ENCODE results near the gene RIMS4. TPM values are rescaled to one million over a fixed set of nuclear protein-coding genes. Genes with fewer than 3 reads are reported as not detected.

Gene RIMS4
- total RNA-seq, 2 donors from 2014 or later = 1.0 to 61.9 TPM

GRCh38 chr20:44714701-44715498 is 95.4 kb downstream of the RIMS4 start, which contains the start of gene CCN5:
Gene CCN5 (plus strand): TSS chr20:44715369. CDS start chr20:44715391, 22 bp downstream.
- no peak within 1 kb of the TSS for H3K4me3 ChIP-seq
- DNase-seq (ENCODE audit: low spot score) = peak; percentile 80
- TF ChIP-seq POLR2AphosphoS5 (IDR thresholded peaks at IDR 0.05) (peak; percentile 29), POLR2A (IDR thresholded peaks at IDR 0.05) (no peak)
- WGBS = 43% methylated on average over 22 of the region's 28 CpGs
- H3K9me3 ChIP-seq = no peaks in the 10 kb centered on the region
- no peaks in the 10 kb centered on the region for H3K36me3 ChIP-seq
- H3K27me3 ChIP-seq (replicated peaks; ENCODE audit: insufficient read depth) = no peaks in the 10 kb centered on the region
- intact Hi-C loops (cut with DNase I) = no loop called here
- peaks cover 4% of the 10 kb centered on the region for H3K4me1 ChIP-seq (replicated peaks)
- H3K27ac ChIP-seq = peak within 1 kb of the TSS; percentile 28 to 60

- Histone ChIP-seq H3K27ac (peak overlapping the region; percentile 28 to 60), H3K4me3 (no peak overlapping the region), H3K27me3 (replicated peaks; ENCODE audit: insufficient read depth) (no peaks in the 10 kb centered on the region), H3K4me1 (replicated peaks) (peaks cover 4% of the 10 kb centered on the region), H3K36me3 (no peaks in the 10 kb centered on the region), H3K9me3 (no peaks in the 10 kb centered on the region)
- 33% methylated on average over 13 of the region's 13 CpGs for WGBS
- TF ChIP-seq POLR2AphosphoS5 (IDR thresholded peaks at IDR 0.05) (no peak), POLR2A (IDR thresholded peaks at IDR 0.05) (no peak), CTCF (IDR thresholded peaks at IDR 0.05) (no peak)
- DNase-seq (ENCODE audit: low spot score) = peak; percentile 41
- intact Hi-C loops (cut with DNase I) = no loop called here
Measured at GRCh38 chr20:44714102-44714700, 96.1 kb downstream of the RIMS4 start.

- intact Hi-C loops (cut with DNase I) = no loop called here
- no peak overlapping the region for H3K4me3 ChIP-seq
- no peaks in the 10 kb centered on the region for H3K9me3 ChIP-seq
- no peaks in the 10 kb centered on the region for H3K36me3 ChIP-seq
- TF ChIP-seq POLR2AphosphoS5 (IDR thresholded peaks at IDR 0.05) (no peak), POLR2A (IDR thresholded peaks at IDR 0.05) (no peak), CTCF (IDR thresholded peaks at IDR 0.05) (no peak)
- no peaks in the 10 kb centered on the region for H3K27me3 ChIP-seq (replicated peaks; ENCODE audit: insufficient read depth)
- no peak for DNase-seq (ENCODE audit: low spot score)
- peaks cover 4% of the 10 kb centered on the region for H3K4me1 ChIP-seq (replicated peaks)
- no peak overlapping the region for H3K27ac ChIP-seq
- WGBS = 77% methylated on average over 7 of the region's 8 CpGs
Measured at GRCh38 chr20:44711237-44711636, 99.1 kb downstream of the RIMS4 start.

- no peaks in the 10 kb centered on the region for H3K9me3 ChIP-seq
- no peaks in the 10 kb centered on the region for H3K27me3 ChIP-seq (replicated peaks; ENCODE audit: insufficient read depth)
- peaks cover 4% of the 10 kb centered on the region for H3K4me1 ChIP-seq (replicated peaks)
- 86% methylated on average over 9 of the region's 9 CpGs for WGBS
- H3K4me3 ChIP-seq = no peak overlapping the region
- intact Hi-C loops (cut with DNase I) = no loop called here
- no peaks in the 10 kb centered on the region for H3K36me3 ChIP-seq
- TF ChIP-seq POLR2AphosphoS5 (IDR thresholded peaks at IDR 0.05) = no peak
- TF ChIP-seq POLR2A (IDR thresholded peaks at IDR 0.05) = no peak
- TF ChIP-seq CTCF (IDR thresholded peaks at IDR 0.05) = no peak
- no peak for DNase-seq (ENCODE audit: low spot score)
- H3K27ac ChIP-seq = no peak overlapping the region
Measured at GRCh38 chr20:44709797-44710196, 100.5 kb downstream of the RIMS4 start.

- 70% methylated on average over 11 of the region's 11 CpGs for WGBS
- H3K4me1 ChIP-seq (replicated peaks) = no peaks in the 10 kb centered on the region
- intact Hi-C loops (cut with DNase I) = no loop called here
- H3K27me3 ChIP-seq (replicated peaks; ENCODE audit: insufficient read depth) = no peaks in the 10 kb centered on the region
- H3K27ac ChIP-seq = no peak overlapping the region
- no peaks in the 10 kb centered on the region for H3K9me3 ChIP-seq
- H3K4me3 ChIP-seq = no peak overlapping the region
- TF ChIP-seq POLR2A (IDR thresholded peaks at IDR 0.05) (no peak), POLR2AphosphoS5 (IDR thresholded peaks at IDR 0.05) (no peak), CTCF (IDR thresholded peaks at IDR 0.05) (no peak)
- no peaks in the 10 kb centered on the region for H3K36me3 ChIP-seq
- DNase-seq (ENCODE audit: low spot score) = no peak
Measured at GRCh38 chr20:44709380-44709779, 101.0 kb downstream of the RIMS4 start.

All from prostate gland (tissue), 2 donors.